Muscle layer of colon (tissue), 2 donors: ENCODE measurements around the gene SYNJ1.

ENCODE experiments used
- H3K27ac ChIP-seq: one replicate; pipeline ENCODE4 v1.7.0; 2013; ENCODE audit warnings: low read depth, mild to moderate bottlenecking, low read length, moderate library complexity
- H3K27me3 ChIP-seq, 2 donors: one replicate each; pipeline ENCODE4 v1.7.0; 2013; ENCODE audit warnings: low read length in 2 of 2, mild to moderate bottlenecking in 2 of 2; ENCODE audit not compliant: insufficient read depth in 2 of 2, control insufficient read depth in 1 of 2
- H3K36me3 ChIP-seq: one replicate; pipeline ENCODE4 v1.7.0; 2013; ENCODE audit warnings: mild to moderate bottlenecking, low read length; ENCODE audit not compliant: insufficient read depth
- H3K4me1 ChIP-seq: one replicate; pipeline ENCODE4 v1.7.0; 2013; ENCODE audit warnings: mild to moderate bottlenecking, low read length; ENCODE audit not compliant: insufficient read depth
- H3K4me3 ChIP-seq, 2 donors: one replicate each; pipeline ENCODE4 v1.7.0; 2013; ENCODE audit warnings: low read length in 2 of 2, low read depth in 1 of 2, mild to moderate bottlenecking in 1 of 2, moderate library complexity in 1 of 2
- H3K9ac ChIP-seq: one replicate; pipeline ENCODE4 v1.7.0; 2013; ENCODE audit warnings: low read length
- H3K9me3 ChIP-seq: one replicate; pipeline ENCODE4 v1.7.0; 2013; ENCODE audit warnings: mild to moderate bottlenecking, low read length
- donor health status: abdominal sarcoma.
- donor health status: Adenocarcinoma of cecum.

Gene SYNJ1

DNA sequence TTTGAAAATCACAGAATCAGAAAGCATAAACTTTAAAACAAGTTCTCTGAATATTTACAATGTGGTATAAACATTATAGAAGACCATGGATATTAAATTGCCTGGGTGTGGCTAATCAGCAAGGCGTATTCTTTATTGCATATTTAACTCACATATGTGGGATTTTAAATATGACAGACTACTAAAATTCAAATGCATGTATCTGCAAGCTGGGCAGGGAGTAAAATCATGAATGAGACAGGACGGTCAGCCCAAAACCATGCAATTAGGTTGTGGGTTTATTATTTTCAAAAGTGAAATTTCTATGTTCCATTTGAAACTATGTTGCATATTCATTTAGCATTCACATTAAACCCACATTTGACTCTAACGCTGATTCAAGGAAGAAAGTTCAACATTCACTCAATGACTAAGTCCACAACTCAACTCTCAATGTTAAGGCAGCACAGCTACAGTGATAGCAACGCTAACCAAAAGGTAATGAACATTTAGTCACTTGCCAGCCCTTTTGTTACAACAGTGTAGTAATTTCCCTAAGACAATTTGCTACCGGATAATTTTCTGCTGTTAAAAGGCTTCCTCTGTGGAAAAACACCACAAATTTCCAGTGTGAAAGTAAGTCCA is 6.3 kb upstream of the SYNJ1 start:
- Histone ChIP-seq H3K36me3 (peaks cover 15% of the 10 kb centered on the region), H3K9ac (no peak overlapping the region)

DNA sequence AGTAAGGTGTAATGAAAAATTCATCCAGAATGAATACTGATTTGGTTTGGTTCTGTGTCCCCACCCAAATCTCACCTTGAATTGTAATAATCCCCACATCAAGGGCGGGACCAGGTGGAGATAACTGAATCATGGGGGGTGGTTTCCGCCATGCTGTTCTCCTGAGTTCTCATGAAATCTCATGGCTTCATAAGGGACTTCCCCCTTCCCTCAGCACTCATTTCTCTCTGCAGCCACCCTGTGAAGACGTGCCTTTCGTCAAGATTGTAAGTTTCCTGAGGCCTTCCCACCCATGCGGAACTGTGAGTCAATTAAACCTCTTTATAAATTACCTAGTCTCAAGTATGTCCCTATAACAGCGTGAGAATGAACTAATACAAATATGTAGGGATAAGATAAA is 5.5 kb upstream of the SYNJ1 start:
- no peak overlapping the region for H3K4me3 ChIP-seq
- no peak overlapping the region for H3K27ac ChIP-seq
- H3K27me3 ChIP-seq, result no peaks in the 10 kb centered on the region
- H3K9me3 ChIP-seq, result no peaks in the 10 kb centered on the region
- peaks cover 15% of the 10 kb centered on the region for H3K36me3 ChIP-seq
- H3K9ac ChIP-seq, result no peak overlapping the region
- peaks cover 3% of the 10 kb centered on the region for H3K4me1 ChIP-seq

More for the DNA sequence above, 6.3 kb upstream of the SYNJ1 start:
- no peaks in the 10 kb centered on the region for H3K27me3 ChIP-seq
- H3K9me3 ChIP-seq, result no peaks in the 10 kb centered on the region
- no peak overlapping the region for H3K4me3 ChIP-seq
- H3K27ac ChIP-seq, result no peak overlapping the region
- no peaks in the 10 kb centered on the region for H3K4me1 ChIP-seq

DNA sequence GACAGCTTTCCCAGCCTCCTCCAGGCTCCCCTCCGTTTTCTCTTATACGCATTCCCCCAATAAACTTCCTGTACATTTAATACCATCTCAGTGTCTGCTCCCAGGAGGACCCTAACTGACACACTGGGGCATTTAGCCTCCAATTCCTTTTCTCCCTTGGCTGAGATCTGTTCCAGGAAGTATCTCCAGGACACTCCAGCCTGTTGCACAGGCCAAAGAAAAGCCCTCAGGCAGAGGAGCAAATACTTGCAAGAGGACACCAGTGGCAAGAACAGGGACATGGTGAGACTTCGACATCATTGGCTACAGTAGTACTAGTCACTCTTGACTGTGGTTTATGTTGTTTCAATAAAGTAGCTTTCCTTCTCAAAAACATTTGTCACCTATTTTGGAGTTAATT is 4.7 kb upstream of the SYNJ1 start:
- Histone ChIP-seq H3K9me3 (no peaks in the 10 kb centered on the region), H3K4me1 (peaks cover 3% of the 10 kb centered on the region), H3K9ac (no peak overlapping the region), H3K36me3 (peaks cover 15% of the 10 kb centered on the region), H3K27me3 (no peaks in the 10 kb centered on the region), H3K27ac (no peak overlapping the region), H3K4me3 (no peak overlapping the region)

DNA sequence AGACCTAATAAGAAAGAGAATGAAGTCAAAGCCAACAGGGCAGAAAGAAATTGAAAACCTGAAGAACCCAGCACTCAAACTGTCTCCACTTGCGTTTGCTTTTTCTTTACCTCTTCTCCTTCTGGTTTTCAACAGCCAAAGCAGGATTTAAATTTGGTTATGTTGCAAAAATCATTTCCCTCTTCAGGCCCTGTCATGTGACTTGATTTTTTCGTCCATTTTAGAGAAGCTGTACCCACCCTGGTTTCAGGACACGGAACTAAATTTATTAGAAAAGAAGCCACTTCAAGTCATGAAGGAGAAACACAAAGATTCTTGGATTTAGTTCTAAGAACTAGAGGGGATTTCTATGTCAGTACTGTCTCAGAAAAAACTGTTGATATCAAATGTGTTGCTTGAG is 1.0 kb upstream of the SYNJ1 start:
- Histone ChIP-seq H3K27ac (peak overlapping the region; percentile 23), H3K27me3 (no peaks in the 10 kb centered on the region), H3K4me1 (peaks cover 3% of the 10 kb centered on the region), H3K36me3 (peaks cover 7% of the 10 kb centered on the region), H3K4me3 (peak overlapping the region in 1 of 2 donors; percentile 85), H3K9me3 (no peaks in the 10 kb centered on the region), H3K9ac (peak overlapping the region; percentile 37)

DNA sequence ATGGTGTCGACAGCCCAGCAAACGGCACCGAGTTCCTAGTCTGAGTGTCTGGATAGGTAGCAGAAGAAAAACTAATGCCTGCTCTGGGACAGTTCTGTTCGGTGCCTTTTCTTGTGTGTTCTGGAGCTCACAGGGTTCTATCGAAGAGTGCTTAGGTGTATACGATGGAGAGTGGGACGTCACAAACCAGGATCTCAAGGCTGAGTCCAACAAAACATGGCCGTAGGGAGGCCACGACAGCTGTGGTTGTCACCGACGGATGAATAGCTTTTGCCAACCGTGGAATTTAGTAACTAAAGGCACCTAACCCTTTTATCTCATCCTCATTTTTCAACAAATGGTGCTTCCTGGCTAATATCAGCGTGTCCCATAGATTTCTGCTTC is 635 bp upstream of the SYNJ1 start:
- no peaks in the 10 kb centered on the region for H3K9me3 ChIP-seq
- H3K27me3 ChIP-seq, result no peaks in the 10 kb centered on the region
- H3K36me3 ChIP-seq, result peaks cover 6% of the 10 kb centered on the region
- peaks cover 3% of the 10 kb centered on the region for H3K4me1 ChIP-seq
- peak overlapping the region; percentile 78 for H3K27ac ChIP-seq
- peak overlapping the region; percentile 85 to 96 for H3K4me3 ChIP-seq
- H3K9ac ChIP-seq, result peak overlapping the region; percentile 37

DNA sequence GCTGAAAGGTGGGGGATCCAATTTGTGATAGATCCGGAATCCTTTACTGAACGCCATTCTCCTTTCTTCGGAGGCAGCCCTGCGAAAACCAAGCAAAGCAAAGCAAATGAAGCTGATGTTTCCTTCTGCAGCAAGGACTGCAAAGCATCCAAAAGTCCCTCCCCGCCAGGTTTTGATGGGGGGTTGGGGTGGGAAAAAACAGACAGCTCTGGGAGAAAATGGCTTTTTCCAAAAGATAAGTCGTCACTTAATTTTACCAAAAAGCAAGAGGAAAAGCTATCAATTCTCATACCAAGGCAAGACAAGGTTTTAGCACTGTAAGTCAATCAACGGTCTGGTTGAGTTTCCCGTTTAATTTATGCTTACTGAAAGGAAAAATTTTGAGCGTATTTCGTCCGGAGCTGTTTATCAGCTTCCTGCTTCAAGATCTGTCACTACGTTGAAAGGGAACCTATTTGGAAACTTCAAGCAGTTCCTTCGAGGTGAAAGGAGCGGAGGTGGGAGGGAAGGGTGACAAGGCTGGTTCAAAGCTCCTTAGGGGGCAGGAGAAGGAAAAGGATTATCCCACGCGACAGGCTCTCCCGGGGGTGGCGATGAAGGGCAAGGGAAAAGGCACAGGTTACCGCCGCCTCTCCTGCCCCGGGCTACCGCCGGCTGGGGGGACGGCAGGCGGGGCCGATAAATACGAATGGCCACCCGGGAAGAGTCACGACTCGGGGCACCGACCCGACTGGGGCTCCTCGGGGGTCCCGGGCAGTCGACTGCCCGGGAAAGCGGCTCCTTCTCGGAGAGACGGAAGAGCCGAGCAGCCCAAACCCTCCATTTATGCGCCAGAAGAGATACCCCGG is 750 bp downstream of the SYNJ1 start:
- H3K27ac ChIP-seq, result peak overlapping the region; percentile 84
- H3K9ac ChIP-seq, result peak overlapping the region; percentile 74
- H3K4me3 ChIP-seq, result peak overlapping the region; percentile 82 to 96
- no peaks in the 10 kb centered on the region for H3K27me3 ChIP-seq
- no peaks in the 10 kb centered on the region for H3K9me3 ChIP-seq
- H3K4me1 ChIP-seq, result peaks cover 3% of the 10 kb centered on the region
- peaks cover 6% of the 10 kb centered on the region for H3K36me3 ChIP-seq

DNA sequence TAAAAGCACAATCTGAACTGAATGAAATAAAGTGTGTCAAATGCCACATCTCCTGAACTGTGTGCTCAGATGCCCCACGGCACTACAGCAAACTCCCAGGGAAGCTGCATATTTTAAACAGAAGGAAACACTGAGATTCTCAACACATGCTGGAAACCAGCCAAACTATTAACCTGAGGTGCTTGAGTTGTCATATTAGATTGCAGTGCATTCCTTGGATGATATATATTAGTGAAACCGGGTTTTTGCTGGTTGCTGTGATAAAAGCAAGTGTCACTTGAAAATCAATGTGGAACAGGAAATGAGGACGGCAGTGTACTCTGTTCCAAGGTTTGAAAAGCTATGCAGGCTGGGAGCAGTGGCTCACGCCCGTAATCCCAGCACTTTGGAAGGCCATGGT is 8.7 kb downstream of the SYNJ1 start:
- H3K27me3 ChIP-seq, result no peaks in the 10 kb centered on the region
- no peak overlapping the region for H3K27ac ChIP-seq
- H3K4me1 ChIP-seq, result no peaks in the 10 kb centered on the region
- H3K4me3 ChIP-seq, result no peak overlapping the region
- no peaks in the 10 kb centered on the region for H3K9me3 ChIP-seq
- no peak overlapping the region for H3K9ac ChIP-seq
- peaks cover 6% of the 10 kb centered on the region for H3K36me3 ChIP-seq

DNA sequence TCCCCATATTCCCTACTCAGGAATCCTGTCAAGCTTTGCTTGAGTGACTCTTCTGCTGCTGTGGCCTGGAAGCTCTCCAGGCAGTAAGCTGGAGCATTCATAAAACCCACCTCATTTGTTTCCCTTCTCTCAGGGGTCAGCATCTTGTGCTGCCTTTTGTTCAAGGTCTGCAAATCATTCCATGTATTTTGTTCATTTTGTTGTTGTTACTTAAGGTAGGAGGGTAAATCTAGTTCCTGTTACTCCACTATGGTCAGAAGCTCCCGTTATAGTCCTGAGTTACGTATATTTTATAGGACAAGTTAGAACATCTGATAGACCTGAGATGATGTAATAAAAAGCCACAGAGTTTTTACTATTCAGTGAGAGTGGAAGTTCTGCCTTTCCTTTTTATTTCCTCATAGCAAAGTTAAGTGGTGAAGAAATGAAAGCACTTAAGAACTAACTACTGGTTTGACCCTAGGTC is 9.9 kb downstream of the SYNJ1 start:
- H3K36me3 ChIP-seq, result no peaks in the 10 kb centered on the region
- H3K27me3 ChIP-seq, result no peaks in the 10 kb centered on the region
- no peak overlapping the region for H3K4me3 ChIP-seq
- no peaks in the 10 kb centered on the region for H3K9me3 ChIP-seq
- H3K27ac ChIP-seq, result no peak overlapping the region
- H3K4me1 ChIP-seq, result no peaks in the 10 kb centered on the region
- no peak overlapping the region for H3K9ac ChIP-seq

DNA sequence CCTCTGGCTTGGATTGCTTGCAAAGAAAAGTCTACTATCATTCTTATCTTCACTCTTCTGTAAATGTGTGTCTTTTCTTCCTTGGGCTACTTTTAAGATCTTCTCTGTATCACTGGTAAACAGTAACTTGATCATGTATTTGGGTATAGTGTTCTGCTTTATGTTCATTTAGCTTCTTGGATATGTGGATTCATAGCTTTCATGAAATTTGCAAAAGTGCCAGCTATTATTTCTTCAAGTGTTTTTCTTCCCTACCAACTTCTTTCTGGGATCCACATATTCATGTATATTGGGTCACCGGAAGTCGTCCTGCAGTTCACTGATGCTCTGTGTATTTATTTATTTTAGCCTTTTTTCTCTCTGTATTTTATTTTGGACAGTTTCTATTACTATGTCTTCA is 11.3 kb downstream of the SYNJ1 start:
- Histone ChIP-seq H3K9me3 (no peaks in the 10 kb centered on the region), H3K4me3 (no peak overlapping the region), H3K4me1 (no peaks in the 10 kb centered on the region), H3K36me3 (no peaks in the 10 kb centered on the region), H3K27ac (no peak overlapping the region), H3K9ac (no peak overlapping the region), H3K27me3 (no peaks in the 10 kb centered on the region)

DNA sequence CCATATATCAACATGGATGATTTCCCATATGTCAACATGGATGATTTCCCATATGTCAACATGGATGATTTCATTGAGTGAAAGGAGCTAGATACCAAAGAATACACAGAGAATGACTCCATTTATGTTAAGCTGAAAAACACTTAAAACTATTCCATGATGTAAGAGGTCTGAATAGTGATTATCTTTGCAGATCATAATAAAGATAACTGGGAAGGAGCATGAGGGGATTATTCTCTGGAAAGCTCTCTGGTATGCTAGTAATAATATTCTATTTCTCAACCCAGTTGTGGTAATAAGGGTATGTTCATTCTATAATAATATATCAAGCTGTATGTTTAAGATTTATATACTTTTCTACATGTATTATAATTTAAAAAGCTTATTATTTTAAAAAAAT is 14.1 kb downstream of the SYNJ1 start:
- Histone ChIP-seq H3K9me3 (no peaks in the 10 kb centered on the region), H3K9ac (no peak overlapping the region), H3K27ac (no peak overlapping the region), H3K4me1 (no peaks in the 10 kb centered on the region), H3K4me3 (no peak overlapping the region), H3K36me3 (no peaks in the 10 kb centered on the region), H3K27me3 (no peaks in the 10 kb centered on the region)

DNA sequence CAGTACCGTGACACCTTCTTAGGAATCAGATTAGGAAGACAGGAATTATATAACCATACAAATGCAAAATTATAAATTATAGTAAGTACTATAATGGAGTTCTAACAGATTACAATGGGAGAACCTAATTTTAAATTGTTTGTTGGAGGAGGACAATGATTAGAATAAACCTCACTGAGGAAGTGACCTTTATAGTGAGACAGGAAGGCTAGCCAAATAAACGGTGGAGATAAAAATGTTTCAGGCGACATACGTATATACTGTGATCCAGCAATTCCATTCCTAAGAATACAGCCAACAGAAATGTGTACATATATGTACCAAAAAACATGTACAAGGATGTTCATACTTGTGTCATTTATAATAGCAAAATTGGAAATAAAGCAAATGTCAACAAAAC is 15.2 kb downstream of the SYNJ1 start:
- Histone ChIP-seq H3K27ac (no peak overlapping the region), H3K9ac (no peak overlapping the region), H3K4me3 (no peak overlapping the region), H3K9me3 (no peaks in the 10 kb centered on the region), H3K4me1 (no peaks in the 10 kb centered on the region), H3K27me3 (no peaks in the 10 kb centered on the region), H3K36me3 (no peaks in the 10 kb centered on the region)
